ENCODE results near the gene PLEKHG7.
"Not testable (repeated sequence)": the region's sequence is repeated elsewhere in the genome, so short reads cannot be mapped to it uniquely, and the experiment has no call there.

The PLEKHG7 gene

GRCh38 chr12:92745856-92746550, 43.2 kb downstream of the PLEKHG7 start:
- no peak for DNase-seq (ENCODE audit: low read depth in 2 of 3, low spot score in 1 of 3)

GRCh38 chr12:92747151-92747550, 44.4 kb downstream of the PLEKHG7 start:
- DNase-seq (ENCODE audit: low read depth in 2 of 3, low spot score in 1 of 3) = no peak

- not testable (repeated sequence) for DNase-seq (ENCODE audit: low read depth in 2 of 3, low spot score in 1 of 3)
These were observed 46.9 kb downstream of the PLEKHG7 start for GRCh38 chr12:92749691-92750090.

- no peak for DNase-seq (ENCODE audit: low read depth in 2 of 3, low spot score in 1 of 3)
These were observed 51.4 kb downstream of the PLEKHG7 start for GRCh38 chr12:92753976-92754885.

- no peak for DNase-seq (ENCODE audit: low read depth in 2 of 3, low spot score in 1 of 3)
These were observed 54.3 kb downstream of the PLEKHG7 start for GRCh38 chr12:92756898-92757596.

- no peak for DNase-seq (ENCODE audit: low read depth in 2 of 3, low spot score in 1 of 3)
These were observed 54.9 kb downstream of the PLEKHG7 start for GRCh38 chr12:92757597-92758121.

- no peak for DNase-seq (ENCODE audit: low read depth in 2 of 3, low spot score in 1 of 3)
These were observed 57.0 kb downstream of the PLEKHG7 start for GRCh38 chr12:92759634-92760268.

- DNase-seq (ENCODE audit: low read depth in 2 of 3, low spot score in 1 of 3) = no peak
These were observed 60.0 kb downstream of the PLEKHG7 start for GRCh38 chr12:92762773-92763172.

- no peak for DNase-seq (ENCODE audit: low read depth in 2 of 3, low spot score in 1 of 3)
These were observed 62.0 kb downstream of the PLEKHG7 start for GRCh38 chr12:92764831-92765230.

GRCh38 chr12:92765871-92766270, 63.1 kb downstream of the PLEKHG7 start:
- DNase-seq (ENCODE audit: low read depth in 2 of 3, low spot score in 1 of 3) = no peak

GRCh38 chr12:92769124-92769901, 66.5 kb downstream of the PLEKHG7 start:
- DNase-seq (ENCODE audit: low read depth in 2 of 3, low spot score in 1 of 3) = no peak

GRCh38 chr12:92771001-92771400, 68.2 kb downstream of the PLEKHG7 start:
- DNase-seq (ENCODE audit: low read depth in 2 of 3, low spot score in 1 of 3) = no peak

- DNase-seq (ENCODE audit: low read depth in 2 of 3, low spot score in 1 of 3) = no peak
These were observed 72.6 kb downstream of the PLEKHG7 start for GRCh38 chr12:92775416-92775815.

- no peak for DNase-seq (ENCODE audit: low read depth in 2 of 3, low spot score in 1 of 3)
These were observed 75.7 kb downstream of the PLEKHG7 start for GRCh38 chr12:92778525-92778924.

GRCh38 chr12:92779902-92780301, 77.1 kb downstream of the PLEKHG7 start:
- no peak for DNase-seq (ENCODE audit: low read depth in 2 of 3, low spot score in 1 of 3)

GRCh38 chr12:92784356-92784755, 81.6 kb downstream of the PLEKHG7 start:
- no peak for DNase-seq (ENCODE audit: low read depth in 2 of 3, low spot score in 1 of 3)

- peak in 1 of 3 donors; percentile 20 for DNase-seq (ENCODE audit: low read depth in 2 of 3, low spot score in 1 of 3)
These were observed 82.2 kb downstream of the PLEKHG7 start for GRCh38 chr12:92784797-92785562.

- no peak for DNase-seq (ENCODE audit: low read depth in 2 of 3, low spot score in 1 of 3)
These were observed 82.8 kb downstream of the PLEKHG7 start for GRCh38 chr12:92785563-92785950.

- no peak for DNase-seq (ENCODE audit: low read depth in 2 of 3, low spot score in 1 of 3)
These were observed 83.3 kb downstream of the PLEKHG7 start for GRCh38 chr12:92786045-92786444.
